Inferior parietal cortex (tissue), 1 donor: ENCODE data around the gene KDM7A.
A peak's percentile ranks its signal among the peaks of the same experiment; 100 is the strongest.
"Not testable (repeated sequence)": the region's sequence is repeated elsewhere in the genome, so short reads cannot be mapped to it uniquely, and the experiment has no call there.

Source experiments
- DNase-seq: peaks from one replicate; pipeline ENCODE4 v3.0.0-alpha.2; 2016; ENCODE audit errors: extremely low spot score

KDM7A gene

GRCh38 chr7:140176811-140177702, at the start of gene KDM7A:
TSS of gene KDM7A (minus strand) at chr7:140176983. CDS start at chr7:140176937, 46 bp downstream.
- peak; percentile 85 for DNase-seq

GRCh38 chr7:140225562-140226249, 48.9 kb upstream of the KDM7A start:
- DNase-seq = no peak

GRCh38 chr7:140223515-140224221, 46.9 kb upstream of the KDM7A start:
- DNase-seq = no peak

- no peak for DNase-seq
Observed at GRCh38 chr7:140222814-140223213, 46.0 kb upstream of the KDM7A start.

GRCh38 chr7:140219672-140220524, 43.1 kb upstream of the KDM7A start:
- DNase-seq = no peak

GRCh38 chr7:140218656-140219055, 41.9 kb upstream of the KDM7A start:
- DNase-seq = no peak

GRCh38 chr7:140217750-140218501, 41.1 kb upstream of the KDM7A start:
- no peak for DNase-seq

GRCh38 chr7:140215281-140215680, 38.5 kb upstream of the KDM7A start:
- DNase-seq = no peak

- DNase-seq = no peak
Observed at GRCh38 chr7:140214075-140214684, 37.4 kb upstream of the KDM7A start.

GRCh38 chr7:140213684-140214074, 36.9 kb upstream of the KDM7A start:
- no peak for DNase-seq

- no peak for DNase-seq
Observed at GRCh38 chr7:140212100-140212881, 35.5 kb upstream of the KDM7A start.

GRCh38 chr7:140211698-140212097, 34.9 kb upstream of the KDM7A start:
- no peak for DNase-seq

- no peak for DNase-seq
Observed at GRCh38 chr7:140209866-140210609, 33.3 kb upstream of the KDM7A start.

GRCh38 chr7:140206616-140207389, 30.0 kb upstream of the KDM7A start:
- no peak for DNase-seq

GRCh38 chr7:140205600-140205999, 28.8 kb upstream of the KDM7A start:
- DNase-seq = no peak

- DNase-seq = no peak
Observed at GRCh38 chr7:140203556-140203955, 26.8 kb upstream of the KDM7A start.

- not testable (repeated sequence) for DNase-seq
Observed at GRCh38 chr7:140202942-140203341, 26.2 kb upstream of the KDM7A start.

- no peak for DNase-seq
Observed at GRCh38 chr7:140201393-140201792, 24.6 kb upstream of the KDM7A start.
